Activated gamma-delta T cell treated with anti-CD3 and anti-CD28 coated beads, Interleukin-2, amount 50 U/mL, for 16 hours (primary cell): ENCODE data around the gene THAP8.

Source experiments
- DNase-seq: peaks from one replicate; pipeline ENCODE4 v3.0.0-alpha.2; 2020; ENCODE audit warnings: low read depth

THAP8 gene

DNA sequence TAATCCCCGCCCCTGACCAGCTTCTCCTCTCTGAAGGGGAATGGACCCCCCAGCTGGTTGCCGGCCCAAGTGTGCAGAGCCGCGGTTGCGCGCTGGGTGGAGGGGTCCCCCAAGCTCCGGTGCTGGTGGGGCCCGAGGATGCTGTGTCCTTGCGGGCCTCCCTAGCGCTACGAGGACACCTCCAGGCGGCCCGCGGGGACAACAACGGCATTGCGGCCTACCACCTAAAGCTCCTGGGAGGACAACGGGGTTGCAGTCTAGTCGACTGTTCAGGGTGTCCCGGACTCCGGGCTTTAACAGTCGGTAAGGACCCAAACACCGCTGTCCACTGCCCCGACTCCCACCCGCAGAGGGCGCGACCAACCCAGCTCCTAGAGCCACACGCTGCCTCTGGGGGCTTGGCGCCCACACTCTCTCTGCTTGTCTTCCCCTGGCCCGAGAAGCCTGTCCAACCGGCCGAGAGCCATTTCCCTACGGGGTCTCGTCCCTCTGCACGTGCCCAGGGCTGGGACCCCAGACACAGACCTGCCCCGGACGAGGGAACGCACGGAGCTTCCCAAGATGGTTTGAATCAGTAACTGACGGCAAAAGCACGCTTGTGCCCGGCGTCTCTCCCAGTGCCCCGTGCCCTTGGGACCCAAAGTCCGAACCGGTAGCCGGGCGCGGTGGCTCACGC is 60.0 kb downstream of the THAP8 start:
- DNase-seq = no peak

DNA sequence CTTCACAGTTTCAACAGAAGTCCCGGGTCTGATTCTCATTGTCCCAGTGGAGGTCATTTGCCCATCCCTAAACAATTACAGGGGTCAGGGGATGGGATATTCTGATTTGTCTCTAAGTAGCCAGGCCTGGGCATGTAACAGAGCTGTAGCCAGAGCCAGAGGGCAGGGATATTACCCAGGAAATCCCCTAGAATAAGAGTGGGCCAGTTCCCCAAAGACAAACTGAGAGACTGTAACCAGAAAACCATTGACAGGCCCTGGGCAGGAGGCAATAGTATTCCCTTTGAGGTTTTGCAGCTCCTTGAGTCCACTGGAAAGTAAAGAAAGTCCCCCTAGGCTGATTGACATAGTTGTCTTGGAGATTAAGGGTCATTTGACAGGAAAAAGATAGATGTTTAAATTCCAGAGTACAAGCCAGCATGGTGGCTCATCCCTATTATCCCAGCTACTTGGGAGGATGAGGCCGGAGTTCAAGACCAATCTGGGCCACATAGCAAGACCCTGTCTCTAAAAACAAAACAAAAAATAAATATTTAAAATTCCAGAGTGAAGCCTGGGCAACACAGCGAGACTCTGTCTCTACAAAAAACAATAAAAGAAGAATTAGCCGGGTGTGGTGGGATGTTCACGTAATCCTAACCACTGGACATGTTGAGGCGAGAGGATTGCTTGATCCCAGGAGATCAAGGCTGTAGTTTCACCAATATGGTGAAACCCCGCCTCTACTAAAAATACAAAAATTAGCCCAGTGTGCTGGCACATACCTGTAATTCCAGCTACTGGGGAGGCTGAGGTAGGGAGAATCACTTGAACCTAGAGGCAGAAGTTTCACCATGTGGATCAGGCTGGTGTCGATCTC is 60.9 kb downstream of the THAP8 start:
- DNase-seq = no peak

DNA sequence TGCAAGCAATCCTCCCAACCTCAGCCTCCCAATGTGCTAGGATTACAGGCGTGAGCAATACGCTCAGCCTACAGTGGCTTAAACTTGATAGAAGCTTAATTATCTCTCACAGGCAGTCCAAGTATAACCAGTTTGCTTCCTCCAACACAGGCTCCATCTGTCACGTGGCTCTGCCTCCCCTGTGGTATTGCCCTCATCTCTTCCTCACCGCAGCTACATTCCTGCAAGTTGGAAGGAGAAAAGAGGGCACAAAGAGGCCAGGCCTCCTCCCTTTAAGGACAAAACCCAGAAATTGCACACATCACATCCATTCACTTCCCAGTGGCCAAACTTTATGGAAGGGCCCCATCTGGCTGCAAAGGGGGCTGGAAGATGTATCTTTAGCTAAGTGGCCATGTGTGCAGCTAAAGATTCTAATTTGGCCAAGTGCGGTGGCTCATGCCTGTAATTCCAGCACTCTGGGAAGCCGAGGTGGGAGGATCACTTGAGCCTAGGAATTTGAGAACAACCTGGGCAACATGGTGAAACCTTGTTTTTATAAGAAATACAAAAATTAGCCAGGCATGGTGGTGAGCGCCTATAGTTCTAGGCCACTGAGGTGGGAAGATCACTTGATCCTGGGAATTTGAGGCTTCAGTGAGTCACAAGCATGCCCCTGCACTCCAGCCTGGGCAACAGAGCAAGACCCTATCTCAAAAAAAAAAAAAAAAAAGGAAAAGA is 62.2 kb downstream of the THAP8 start:
- DNase-seq = no peak

DNA sequence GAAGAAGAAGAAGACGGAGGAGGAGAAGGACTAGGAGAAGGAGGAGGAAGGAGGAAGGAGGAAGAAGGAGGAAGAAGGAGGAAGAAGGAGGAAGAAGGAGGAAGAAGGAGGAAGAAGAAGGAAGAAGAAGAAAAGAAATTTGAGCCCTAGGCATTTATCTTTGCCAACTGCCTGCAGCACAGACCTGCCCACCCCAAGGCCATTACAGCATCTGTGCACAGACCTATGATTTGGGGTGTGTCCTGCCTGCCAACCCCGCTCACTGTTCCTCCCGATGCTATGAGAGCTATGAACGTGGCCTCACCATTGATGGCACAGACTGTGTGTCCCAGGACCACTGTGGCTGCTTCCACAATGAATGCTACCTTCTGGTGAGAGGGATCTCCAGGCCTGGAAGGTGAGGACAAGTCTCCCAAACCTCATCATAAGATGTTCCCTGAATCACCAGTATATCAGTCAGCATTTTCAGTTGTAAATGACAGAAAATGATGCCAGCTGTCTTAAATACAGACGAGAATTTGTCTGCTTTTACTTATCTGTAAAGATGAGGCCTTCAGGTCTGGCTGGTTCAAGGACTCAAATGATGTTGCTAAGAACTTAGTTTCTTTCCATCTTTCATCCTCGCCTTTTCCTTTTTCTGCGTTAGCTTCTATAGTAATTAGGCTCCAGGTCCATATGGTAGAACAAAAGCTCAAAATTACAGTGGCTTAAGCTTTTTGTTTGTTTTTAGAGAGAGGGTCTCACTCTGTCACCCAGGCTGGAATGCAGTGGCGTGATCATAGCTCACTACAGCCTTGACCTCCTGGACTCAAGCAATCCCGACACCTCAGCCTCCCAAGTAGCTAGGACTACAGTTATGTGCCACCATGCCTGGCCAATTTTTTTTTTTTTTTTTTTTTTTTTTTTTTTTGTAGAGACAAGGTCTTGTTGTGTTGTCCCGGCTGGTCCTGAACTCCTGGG is 63.0 kb downstream of the THAP8 start:
- no peak for DNase-seq

DNA sequence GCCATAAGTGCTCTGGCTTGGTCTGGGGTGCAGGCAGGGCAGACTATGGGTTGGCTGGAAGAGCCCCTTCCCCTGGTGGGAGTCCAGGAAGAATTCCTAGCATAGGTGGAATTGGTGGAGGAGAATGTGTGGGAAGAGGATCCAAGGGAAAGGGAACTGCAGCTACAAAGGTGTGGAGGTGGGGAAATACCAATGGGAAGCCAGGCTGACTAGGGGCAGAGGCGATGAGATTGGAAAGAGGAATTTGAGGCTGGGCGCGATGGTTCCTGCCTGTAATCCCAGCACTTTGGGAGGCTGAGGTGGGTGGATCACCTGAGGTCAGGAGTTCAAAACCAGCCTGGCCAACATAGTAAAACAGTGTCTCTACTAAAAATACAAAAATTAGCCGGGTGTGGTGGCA is 63.9 kb downstream of the THAP8 start:
- no peak for DNase-seq

DNA sequence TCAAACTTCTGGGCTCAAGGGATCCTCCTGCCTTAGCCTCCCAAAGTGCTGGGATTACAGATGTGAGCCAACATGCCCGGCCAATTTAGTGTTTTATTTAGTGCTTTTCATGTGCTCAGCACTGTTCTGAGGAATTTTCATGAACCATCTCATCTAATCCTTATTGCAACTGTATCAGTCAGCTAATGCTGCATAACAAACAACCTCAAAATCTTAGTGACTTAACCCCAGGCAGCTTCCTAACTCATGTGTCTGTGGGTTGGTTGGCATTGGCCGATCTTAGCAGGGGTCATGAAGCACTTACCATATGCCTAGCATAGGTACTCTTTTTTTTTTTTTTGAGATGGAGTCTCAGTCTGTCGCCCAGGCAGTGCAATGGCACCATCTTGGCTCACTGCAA is 65.3 kb downstream of the THAP8 start:
- DNase-seq = no peak

DNA sequence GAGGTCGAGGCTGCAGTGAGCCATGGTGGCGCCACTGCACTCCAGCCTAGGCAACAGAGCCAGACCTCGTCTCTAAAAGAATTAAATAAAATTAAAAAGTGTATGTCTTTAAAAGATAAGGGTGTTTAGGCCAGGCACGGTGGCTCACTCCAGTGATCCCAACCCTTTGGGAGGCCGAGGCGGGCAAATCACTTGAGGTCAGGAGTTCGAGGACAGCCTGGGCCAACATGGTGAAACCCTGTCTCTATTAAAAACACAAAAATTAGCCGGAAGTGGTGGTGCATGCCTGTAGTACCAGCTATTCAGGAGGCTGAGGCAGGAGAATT is 66.6 kb downstream of the THAP8 start:
- DNase-seq = no peak

DNA sequence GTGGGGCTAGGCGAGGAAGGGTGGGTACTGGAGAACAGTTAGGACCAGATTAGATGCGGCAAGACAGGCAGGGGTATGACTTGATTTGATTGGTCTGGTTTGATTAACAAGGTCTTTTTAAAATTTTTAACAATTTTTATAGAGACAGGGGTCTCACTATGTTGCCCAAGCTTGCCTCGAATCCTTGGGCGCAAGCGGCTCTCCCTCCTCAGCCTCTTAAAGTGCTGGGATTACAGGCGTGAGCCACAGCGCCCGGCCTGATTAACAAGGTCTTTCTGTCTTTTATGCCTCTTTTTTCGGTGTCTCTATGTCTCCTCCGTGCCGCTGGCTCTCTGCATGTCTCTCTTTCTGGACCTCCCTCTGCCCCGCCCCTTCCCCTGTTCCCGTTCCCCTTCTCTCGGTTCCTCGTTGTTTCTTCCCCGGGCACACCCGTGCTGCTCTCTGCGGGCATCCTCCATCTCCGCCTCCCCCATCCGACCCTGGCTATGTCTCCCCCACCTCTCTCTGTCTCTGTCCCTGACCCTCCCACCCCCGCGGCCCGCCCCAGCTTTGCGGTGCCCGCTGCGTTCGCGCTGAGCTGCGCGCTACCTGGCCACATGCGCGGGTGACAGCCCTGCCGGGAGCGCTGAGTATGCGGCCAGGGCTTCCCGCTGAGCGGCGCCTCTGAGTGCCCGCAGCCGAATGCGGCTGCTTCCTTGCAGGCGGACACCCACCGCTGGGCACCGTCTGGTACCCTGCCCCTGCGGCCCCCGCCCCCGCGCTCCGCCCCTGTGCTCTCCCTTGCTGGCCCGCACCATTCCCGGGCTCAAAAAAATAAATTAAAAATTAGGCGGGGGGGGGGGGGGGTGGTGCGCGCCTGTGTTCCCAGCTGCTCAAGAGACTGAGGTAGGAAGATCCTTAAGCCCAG is 67.2 kb downstream of the THAP8 start:
- no peak for DNase-seq

DNA sequence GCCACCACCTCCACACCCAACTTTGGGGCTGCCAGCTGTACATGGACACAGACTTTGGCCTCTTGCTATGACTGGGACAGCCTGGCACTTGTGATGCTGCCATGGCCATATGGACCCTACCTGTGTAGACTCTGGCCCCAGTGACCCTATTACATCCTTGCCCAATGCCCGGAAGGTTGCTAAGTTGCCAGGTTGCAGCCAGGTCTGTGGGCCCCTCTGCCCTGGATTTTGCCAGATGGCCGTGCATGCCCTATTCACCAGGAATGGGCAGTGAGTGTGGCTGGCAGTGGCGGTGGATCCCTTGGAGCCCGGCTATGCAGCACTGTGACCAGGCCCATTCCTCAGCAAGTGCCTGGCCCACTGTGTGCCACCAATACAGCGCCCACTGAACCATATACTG is 68.0 kb downstream of the THAP8 start:
- DNase-seq = no peak
